Measurements from ENCODE around the gene AGBL1. TPM values are rescaled to one million over a fixed set of nuclear protein-coding genes. Genes with fewer than 3 reads are reported as not detected.
"Not testable (repeated sequence)": the region's sequence is repeated elsewhere in the genome, so short reads cannot be mapped to it uniquely, and the experiment has no call there.

Gene AGBL1
- total RNA-seq, 1 donor from 2014 or later: not detected

DNA sequence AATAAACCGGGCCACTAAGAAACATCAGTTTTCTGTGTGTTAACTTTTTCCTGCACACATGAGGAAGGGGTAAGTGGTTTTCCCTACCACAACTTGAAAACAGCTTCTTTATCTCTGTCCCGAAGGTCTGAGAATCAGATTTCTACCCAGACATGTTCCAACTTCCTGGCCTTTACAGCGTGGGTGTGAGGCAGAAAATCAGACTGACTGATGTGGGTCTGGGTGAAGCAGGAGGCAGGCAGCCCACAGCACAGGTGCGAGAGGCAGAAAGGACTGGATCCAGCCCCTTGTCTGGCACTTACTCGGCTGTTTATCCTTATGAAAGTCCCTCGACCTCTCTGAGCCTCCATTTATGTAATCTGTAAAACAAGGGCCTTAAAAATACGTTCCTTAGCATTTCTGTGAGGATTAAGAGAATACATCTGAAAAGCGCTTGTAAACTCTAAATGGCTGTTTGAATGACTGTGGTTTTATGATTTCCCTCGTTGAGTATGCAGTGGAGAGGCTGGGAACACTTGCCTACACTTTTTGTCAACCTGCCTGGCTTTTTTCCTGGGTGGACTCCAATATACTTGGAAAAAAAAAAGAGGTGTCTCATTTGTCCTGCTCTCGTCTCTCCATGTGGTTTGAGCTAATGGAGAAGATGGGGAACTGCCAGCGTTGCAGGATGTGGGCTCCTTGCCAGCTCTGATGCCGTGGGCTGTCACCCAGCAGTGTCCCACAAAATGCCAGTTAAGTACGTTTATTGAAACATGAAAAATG lies 3.1 kb downstream of the AGBL1 start:
- DNase-seq (ENCODE audit: low read depth in 2 of 2): no peak

DNA sequence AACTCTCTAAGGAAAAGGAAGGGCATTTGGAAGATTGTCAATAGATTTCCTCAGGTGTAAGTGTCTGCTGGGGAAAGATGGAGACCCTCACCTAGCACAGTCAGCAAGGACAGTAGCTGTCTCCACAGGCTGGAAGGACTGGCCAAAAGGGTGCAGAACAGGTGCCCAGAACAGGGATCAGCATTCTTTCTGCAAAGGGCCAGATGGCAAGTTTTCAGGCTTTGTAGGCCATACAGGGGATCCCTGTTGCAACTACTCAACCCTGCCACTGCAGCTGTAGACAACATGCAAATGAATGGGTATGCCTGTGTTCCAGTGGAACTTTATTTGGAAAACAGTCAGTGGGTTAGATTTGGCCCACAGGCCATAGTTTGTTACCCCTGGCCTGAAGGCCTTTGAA lies 8.1 kb downstream of the AGBL1 start:
- DNase-seq (ENCODE audit: low read depth in 2 of 2): no peak

DNA sequence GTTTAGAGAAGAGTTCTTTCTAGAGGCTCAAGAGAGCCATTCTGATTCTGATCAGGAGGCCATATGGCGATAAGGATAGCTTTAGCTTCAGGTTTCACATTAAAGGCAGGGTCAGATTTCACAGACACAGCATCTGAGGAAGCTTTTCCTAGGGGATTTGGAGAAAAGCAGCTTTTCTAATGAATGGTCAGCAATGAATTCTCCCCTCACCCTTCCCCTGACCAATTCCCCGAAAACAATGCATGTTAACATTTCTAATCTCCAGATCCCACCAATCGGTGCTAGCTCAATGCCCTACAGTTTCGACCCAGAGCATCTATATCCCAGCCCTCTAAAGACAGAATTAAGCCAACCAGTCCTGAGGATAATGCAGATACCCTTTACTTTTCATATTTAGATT lies 9.8 kb downstream of the AGBL1 start:
- no peak for DNase-seq (ENCODE audit: low read depth in 2 of 2)

DNA sequence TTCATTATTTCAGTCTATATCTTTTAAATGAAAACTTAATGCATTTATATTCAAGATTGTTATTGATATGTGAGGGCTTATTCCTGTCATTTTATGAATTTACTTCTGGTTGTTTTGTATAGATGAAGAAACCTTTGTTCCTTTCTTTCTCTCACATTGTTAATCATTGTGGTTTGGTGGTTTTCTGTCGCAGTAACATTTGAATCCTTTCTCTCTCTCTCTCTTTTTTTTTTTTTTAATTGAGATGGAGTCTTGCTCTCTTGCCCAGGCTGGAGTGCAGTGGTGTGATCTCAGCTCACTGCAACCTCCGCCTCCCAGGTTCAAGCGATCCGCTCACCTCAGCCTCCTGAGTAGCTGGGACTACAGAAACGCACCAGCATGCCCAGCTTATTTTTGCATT lies 22.1 kb downstream of the AGBL1 start:
- no peak for DNase-seq (ENCODE audit: low read depth in 2 of 2)

DNA sequence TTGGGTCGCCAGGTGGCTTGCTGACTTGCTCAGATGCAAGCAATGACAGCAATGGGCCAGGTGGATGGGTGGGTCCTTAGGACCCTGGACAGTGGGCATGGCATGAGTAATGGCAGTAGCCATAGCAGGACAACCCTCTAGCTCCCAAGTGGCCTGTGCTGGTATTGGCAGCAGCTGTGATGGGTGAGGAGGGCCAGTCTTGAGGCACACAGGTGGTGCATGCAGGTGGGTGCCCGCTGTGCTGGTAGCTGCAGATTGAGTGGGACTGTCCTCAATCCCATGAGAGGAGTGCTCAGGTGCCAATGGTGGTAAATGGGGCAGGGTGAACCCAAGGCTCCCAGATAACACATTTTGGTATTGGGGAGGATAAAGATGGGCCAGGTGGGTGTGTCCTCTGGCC lies 24.2 kb downstream of the AGBL1 start:
- DNase-seq (ENCODE audit: low read depth in 2 of 2): no peak

DNA sequence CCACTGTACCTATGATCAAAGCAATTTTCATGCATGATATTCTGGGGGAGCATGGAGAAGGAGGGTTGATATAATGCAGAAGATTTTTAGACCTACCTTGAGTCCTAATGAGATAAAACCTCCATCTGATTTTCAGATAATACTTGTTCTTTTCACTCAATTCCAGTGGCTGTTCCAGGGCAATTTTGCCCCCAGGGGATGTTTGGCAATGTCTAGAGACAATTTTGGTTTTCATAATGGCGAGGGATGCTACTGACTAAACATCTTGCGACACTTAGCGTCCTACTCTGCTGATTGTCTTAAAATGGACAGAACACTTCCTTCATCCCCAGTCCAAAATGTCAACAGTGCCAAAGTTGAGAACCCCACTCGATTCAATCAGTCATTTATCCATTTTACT lies 26.6 kb downstream of the AGBL1 start:
- DNase-seq (ENCODE audit: low read depth in 2 of 2): no peak

DNA sequence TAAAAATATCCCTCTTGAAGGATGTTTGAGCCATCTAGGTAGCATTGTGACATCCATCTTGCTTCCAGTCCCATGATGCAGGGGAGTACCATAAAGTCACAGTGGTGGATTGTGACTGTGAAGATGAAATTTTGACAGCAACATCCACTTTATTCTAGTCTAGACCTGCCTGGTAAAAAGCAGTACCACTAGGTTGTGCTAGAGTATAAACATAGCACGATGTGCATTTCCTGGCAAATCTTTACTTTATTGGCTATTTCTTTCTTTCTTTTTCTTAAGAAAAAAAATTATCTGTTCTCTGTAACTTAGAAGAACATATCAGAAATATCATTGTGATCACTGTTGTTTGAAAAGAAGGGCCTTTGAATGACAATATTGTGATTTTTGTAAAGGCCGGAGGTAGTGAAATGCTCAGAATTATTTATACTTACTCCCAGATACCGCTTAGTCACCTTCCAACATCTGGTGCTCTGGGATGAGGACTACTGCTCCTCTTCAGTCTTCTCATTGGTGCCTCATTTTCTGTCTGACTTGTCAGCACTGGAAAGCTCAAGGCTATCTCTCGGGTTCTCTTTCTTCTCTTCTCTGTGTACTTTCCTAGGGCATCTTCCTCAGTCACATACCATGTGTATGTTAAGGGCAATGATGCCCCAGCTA lies 35.6 kb downstream of the AGBL1 start:
- no peak for DNase-seq (ENCODE audit: low read depth in 2 of 2)

DNA sequence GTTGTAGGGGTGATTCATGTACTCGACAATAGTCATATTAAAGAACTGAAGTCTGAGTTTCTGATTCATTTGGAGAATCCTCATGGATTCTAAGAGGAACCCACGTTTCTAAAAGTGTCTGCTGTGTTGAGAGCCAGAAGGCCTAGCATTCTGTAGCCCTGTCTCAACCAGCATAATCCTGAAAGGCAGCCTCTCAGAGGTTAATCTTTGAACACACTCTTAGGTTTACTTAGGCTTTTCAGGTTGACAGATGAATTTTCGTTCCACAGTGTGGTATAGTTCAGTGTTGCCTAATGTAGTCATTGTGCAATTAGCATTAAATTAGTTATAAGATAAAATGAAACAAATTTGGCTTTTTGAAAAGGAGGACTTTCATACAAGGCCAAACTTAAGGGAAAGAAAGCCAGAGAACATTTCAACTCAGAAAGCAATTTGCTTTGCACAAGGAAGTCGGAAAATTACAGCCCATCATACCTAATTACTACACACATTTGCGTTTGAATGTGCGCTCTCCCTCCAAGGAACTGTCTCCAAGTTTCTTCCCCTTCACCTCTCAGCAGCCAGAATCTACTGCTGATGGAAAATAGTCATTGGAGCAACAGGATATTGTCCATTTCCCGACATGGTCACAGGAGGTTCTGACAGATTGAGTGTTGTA lies 42.0 kb downstream of the AGBL1 start:
- DNase-seq (ENCODE audit: low read depth in 2 of 2): no peak

DNA sequence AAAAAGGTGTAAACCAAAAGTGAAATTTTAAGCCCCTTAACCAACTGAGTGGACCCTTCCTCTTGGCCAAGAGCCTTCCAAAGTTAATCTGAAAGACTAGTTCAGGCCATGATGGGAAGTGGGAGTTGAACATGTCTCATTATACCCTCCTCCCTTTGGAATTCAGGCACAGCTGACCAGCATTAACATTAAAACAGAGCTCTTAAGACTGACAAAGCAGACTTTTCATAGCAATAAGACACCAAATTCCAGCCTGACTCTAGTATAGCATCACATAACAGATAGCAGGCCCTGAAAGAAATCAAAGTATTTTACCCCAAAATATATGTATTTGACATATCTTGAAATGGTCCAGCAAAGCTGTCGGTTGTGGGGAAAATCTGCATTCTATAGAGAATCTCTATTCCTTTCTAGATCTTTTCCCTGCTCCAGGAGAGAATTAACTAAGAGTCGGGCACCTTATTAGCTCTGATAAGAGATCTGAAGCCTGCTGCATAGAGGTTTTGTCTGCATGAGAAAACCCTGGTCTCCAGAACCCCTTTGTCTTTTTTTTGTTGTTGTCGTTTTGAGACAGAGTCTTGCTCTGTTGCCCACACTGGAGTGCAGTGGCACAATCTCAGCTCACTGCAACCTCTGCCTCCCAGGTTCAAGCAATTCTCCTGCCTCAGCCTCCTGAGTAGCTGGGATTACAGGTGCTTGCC lies 43.2 kb downstream of the AGBL1 start:
- DNase-seq (ENCODE audit: low read depth in 2 of 2): not testable (repeated sequence)

DNA sequence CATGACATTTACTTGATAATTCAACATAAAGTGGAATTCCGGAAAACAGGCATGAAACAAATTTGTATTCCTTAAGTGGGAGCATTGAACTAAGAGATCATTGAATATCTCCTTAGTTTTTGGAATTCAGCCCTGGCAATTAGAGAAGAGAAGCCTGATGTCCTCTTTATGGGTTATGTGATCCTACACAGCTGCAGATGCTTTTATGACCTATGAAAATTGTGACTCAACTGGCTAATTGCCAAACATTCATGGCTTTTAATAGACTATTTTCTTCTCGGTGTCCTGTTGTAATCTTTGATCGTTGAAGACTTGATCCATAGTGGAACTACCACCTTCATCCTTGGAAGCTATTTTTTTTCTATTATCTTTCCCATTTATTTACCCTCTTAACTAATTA lies 46.1 kb downstream of the AGBL1 start:
- DNase-seq (ENCODE audit: low read depth in 2 of 2): no peak

DNA sequence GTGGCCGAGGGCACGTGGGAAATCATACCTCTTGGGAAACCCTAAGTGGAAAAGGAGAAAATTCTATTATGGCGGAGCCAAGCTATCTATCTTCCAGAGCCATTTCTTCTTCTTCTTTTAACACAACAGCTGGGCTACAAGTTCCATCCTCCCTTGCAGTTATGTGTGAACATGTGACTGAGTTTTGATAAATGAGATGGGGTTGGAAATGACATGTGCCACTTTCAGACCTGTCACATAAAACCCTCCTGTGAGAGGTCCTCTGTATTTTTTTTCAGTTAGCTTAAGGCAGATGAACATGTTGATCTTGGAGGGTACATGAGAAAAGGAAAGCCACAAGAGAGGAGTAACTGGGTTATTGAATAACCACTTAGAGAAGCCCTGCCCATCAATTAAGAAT lies 47.9 kb downstream of the AGBL1 start:
- DNase-seq (ENCODE audit: low read depth in 2 of 2): no peak

DNA sequence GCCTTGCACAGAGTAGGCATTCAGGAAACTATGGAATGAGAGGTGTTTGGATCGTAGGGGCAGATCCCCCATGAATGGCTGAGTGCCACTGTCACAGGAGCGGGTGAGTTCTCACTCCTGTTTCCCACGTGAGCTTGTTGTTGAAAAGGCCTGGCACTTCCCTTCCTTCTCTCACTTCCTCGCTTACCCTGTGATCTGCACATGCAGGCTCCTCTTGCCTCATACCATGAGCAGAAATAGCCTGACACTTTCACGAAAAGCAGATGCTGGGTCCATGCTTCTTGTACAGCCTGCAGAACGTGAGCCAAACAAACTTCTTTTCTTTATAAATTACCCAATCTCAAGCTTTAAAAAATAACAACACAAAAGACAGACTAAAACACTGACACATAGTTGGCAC lies 55.4 kb downstream of the AGBL1 start:
- no peak for DNase-seq (ENCODE audit: low read depth in 2 of 2)

DNA sequence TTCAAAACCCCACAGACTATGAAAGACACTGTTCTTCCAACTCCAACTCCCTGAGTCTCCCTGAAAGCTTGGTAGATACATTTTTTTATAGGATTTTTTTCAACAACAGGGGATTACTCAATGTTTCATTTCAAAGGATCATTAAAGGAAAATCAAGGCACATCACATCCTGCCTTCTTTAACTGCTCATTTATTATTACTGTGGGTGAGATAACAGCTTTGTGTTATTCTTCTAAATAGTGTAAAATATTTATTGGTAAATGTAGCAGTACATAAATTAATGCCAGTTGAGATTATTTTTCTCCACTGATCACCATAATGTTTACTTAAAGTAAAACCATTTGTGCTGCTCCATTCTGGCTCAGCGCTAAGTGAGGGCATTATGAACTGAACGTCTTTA lies 57.2 kb downstream of the AGBL1 start:
- no peak for DNase-seq (ENCODE audit: low read depth in 2 of 2)

DNA sequence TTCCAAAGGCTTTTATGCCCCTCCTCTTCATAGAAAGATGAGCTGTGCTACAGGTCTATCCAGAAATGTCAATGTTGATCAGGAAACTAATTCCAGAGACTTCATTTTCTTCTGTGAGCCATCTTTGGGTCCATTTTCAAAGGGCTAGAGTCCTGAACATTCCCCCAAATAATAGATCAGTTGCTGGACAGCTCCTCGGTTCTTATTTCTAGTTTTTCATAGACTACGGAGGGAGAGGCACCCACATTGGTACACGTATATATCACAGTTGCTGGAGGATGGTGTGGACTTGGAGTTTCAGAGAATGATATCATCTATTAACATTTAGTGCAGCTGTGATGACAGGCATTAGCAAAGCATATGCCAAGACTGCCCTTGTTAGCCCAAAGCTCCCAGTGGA lies 59.1 kb downstream of the AGBL1 start:
- DNase-seq (ENCODE audit: low read depth in 2 of 2): no peak

DNA sequence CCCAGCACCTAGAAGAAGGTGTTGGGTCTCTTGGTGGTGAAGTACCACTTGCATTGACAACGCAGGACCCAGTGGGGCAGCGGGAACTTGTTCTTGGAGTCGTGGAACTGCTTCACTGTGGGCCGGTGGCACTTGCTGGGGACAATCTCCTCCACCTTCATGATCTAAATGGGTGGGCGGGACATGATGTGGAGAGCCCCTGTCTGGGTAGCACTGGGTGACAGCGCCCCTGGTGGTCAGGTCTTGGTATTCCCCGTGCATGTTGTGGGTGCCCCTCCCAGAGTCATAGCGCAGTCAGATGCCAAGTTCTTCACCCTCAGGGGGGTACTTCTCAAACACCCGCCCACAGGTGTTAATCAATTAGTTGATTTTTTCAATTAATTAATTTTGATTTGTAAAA lies 60.2 kb downstream of the AGBL1 start:
- DNase-seq (ENCODE audit: low read depth in 2 of 2): no peak

DNA sequence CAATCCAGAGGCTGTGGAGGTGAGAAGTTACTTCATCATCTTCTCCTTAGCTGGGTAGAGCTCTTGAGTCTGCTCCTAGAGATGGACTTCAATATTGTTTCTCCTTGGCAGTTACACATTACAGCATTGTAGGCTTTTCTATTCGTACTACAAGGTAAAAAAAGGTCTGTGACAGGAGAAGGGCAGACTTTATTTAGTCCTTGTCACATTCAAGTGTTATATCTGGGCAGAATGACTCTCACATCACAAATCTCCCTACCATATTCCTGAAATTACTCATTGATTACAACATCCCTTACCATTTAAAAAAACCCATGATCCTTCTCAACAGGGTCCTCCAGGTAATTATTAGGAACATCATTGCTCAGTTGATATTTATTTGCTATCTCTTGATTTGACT lies 75.0 kb downstream of the AGBL1 start:
- DNase-seq (ENCODE audit: low read depth in 2 of 2): no peak

DNA sequence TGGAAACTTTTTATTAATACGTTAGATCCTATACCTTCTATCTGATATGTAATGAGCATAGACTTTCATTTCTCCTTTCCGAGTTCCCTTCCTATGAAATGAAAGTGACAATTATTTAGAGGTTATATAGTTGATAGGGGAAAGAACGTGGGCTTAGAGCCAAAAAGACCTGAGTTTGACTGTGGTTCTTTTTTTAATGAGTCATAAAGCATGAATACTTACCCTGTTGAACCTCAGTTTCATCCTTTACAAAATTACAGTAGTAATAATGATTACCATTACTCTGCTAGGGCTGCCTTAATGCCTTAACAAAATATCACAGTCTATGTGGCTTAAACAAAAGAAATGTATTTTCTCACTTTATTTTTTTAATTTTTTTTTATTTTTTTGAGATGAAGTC lies 75.9 kb downstream of the AGBL1 start:
- DNase-seq (ENCODE audit: low read depth in 2 of 2): no peak

DNA sequence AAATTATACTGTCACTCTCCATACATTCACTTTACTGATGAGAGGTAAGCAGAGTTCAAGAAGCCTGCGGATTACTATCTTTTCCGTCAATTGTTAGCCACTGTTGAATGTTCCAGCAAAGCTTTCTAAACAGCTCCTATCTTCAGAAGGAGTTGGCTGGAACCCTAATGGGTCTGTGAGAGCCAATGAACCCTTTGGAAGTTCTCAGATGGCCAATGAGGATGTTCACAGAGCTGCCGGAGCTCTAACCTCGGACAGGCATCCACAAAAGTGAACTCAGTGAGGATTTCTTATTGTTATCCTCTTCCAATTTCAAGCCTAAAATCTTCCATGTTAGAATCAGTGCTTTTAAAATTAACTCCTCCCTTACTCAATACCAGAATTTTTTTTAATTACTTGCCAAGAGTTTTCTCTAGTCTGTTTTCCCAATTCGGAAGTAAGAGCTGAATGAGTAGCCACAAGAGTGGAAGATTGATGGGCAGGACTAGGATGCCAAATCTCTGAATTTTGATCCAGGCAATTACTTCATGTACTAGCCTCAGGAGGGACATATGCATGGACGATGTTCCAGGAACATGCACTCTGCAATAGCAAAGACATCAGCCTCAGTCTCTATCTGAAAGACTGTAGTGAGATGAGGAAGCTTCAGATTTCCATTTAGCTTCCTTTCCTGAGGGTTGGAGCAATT lies 78.1 kb downstream of the AGBL1 start:
- no peak for DNase-seq (ENCODE audit: low read depth in 2 of 2)

DNA sequence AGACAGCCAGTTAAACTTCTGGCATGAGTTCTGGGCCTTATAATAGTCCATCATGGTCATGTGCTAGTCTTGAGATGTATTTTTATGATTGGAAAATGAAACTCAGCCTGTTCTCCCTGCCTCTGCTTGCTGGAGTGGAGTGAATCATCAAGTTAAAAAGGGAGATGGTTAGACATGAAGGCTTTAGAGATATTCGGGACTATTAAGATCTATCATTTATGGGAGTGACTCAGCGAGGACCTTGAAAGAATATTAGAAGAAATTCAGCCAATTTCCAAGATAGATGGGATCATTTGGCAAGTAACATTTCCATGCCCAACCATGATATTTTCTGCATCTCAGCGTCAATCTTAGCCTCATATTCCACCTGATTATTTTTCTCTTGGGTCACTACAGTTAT lies 79.8 kb downstream of the AGBL1 start:
- DNase-seq (ENCODE audit: low read depth in 2 of 2): no peak

DNA sequence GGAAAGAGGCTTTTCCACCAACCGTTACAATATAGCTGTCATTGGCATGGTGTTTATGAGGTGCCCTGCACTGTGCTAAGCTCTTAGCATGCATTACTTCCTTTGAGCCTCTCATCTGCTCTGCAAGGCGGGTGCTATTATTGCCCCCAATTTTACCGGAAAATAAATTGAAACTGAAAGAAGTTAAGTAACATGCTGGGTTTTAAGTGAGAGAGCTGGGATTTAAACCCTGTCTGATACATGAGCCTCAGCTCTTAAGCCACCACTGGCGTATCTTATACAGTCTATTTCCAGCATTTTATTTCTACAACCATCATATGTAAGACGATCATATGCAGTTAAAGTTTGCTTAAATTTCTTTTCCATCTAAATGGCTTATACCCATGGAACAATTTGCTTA lies 81.6 kb downstream of the AGBL1 start:
- DNase-seq (ENCODE audit: low read depth in 2 of 2): no peak

DNA sequence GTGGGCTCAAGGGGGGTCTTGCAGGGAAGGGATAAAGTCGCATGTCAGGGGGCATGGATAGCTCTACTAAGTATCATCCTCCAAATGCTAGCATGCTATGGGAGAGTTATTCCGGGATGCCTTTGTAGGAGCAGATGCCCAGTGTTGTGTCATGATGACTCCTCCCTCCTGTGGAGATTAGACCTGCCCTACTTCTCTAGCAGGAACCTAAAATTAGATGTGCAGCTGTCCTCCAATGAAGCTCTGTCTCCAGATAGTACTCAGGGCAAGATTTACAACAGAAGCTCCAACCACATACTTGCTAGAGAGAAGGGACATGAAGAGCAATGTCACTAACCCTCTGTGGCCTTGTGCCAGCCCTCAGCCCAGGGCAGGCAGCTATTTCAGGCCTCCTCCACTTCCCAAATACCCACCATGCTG lies 82.5 kb downstream of the AGBL1 start:
- DNase-seq (ENCODE audit: low read depth in 2 of 2): no peak

DNA sequence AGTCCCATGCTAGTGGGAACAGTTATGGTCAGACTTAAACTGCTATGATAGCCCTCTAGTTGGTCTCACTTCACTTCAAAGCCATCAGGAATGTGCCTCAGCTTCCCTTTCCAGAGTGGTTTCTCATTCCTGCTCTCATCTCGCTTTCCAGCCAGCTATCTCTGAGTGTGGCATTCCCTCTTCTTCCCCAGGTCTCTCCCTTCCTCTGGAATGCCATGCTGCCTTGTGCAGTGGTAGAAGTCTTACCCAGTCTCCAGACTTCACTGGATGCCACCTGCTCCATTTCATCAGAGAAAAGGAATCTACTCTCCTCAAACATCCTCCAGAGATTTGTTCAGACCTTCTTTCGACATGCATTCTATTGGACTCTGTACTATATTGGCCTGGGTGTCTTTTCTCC lies 83.0 kb downstream of the AGBL1 start:
- no peak for DNase-seq (ENCODE audit: low read depth in 2 of 2)

Measured in lung microvascular endothelial cell (primary cell).